Neural cell (in vitro differentiated cells): ENCODE results near the gene ESPNL. TPM values are rescaled to one million over a fixed set of nuclear protein-coding genes. Genes with fewer than 3 reads are reported as not detected.

Experiments used
- H2AFZ ChIP-seq: fragments of 200-600, 300-800 bp; sonication (generic), shearing (Covaris generic); 2 replicates; pipeline ENCODE4 v1.6.0; 2014; ENCODE audit warnings: low read depth, mild to moderate bottlenecking, antibody characterized with exemption, low read length, moderate library complexity
- H3F3A ChIP-seq: fragments of 200-600 bp; shearing (Covaris generic); 2 replicates; pipeline ENCODE4 v1.6.1; 2016; ENCODE audit warnings: mild to moderate bottlenecking, moderate library complexity, mixed read lengths, antibody characterized with exemption, low read length; ENCODE audit not compliant: insufficient read depth, poor library complexity, severe bottlenecking
- H3K27ac ChIP-seq: fragments of 200-600, 300-800 bp; sonication (generic), shearing (Covaris generic); 2 replicates; pipeline ENCODE4 v1.5.1; 2014; ENCODE audit warnings: mild to moderate bottlenecking, low read length, moderate library complexity
- H3K27me3 ChIP-seq: fragments of 300-800, 200-600 bp; sonication (generic), shearing (Covaris generic); 2 replicates; pipeline ENCODE4 v1.6.0; 2014; ENCODE audit warnings: mild to moderate bottlenecking, low read depth, low read length, moderate library complexity; ENCODE audit not compliant: insufficient read depth
- H3K36me3 ChIP-seq: fragments of 300-800, 200-600 bp; sonication (generic), shearing (Covaris generic); 2 replicates; pipeline ENCODE4 v1.5.1; 2014; ENCODE audit warnings: mild to moderate bottlenecking, antibody characterized with exemption, low read length, moderate library complexity; ENCODE audit not compliant: insufficient read depth
- H3K4me2 ChIP-seq: fragments of 300-800, 200-600 bp; sonication (generic), shearing (Covaris generic); 2 replicates; pipeline ENCODE4 v1.6.0; 2014; ENCODE audit warnings: mild to moderate bottlenecking, low read length
- H3K4me3 ChIP-seq: fragments of 300-800, 200-600 bp; sonication (generic), shearing (Covaris generic); 2 replicates; pipeline ENCODE4 v1.5.1; 2014; ENCODE audit warnings: mild to moderate bottlenecking, low read length, moderate library complexity
- H3K79me2 ChIP-seq: fragments of 200-600 bp; shearing (Covaris generic); replicated peaks from 2 replicates; pipeline ENCODE4 v1.6.0; 2014; ENCODE audit warnings: mild to moderate bottlenecking, low read length, moderate library complexity; ENCODE audit not compliant: insufficient read depth
- H3K9ac ChIP-seq: fragments of 300-800, 200-600 bp; sonication (generic), shearing (Covaris generic); 2 replicates; pipeline ENCODE4 v1.6.1; 2016; ENCODE audit warnings: mild to moderate bottlenecking, low read length, mixed read lengths
- H3K9me2 ChIP-seq: fragments of 200-600 bp; shearing (Covaris generic); 2 replicates; pipeline ENCODE4 v1.6.1; 2016; ENCODE audit warnings: mild to moderate bottlenecking, low read length, mixed read lengths; ENCODE audit not compliant: insufficient read depth
- H3K9me3 ChIP-seq: fragments of 200-600, 300-800 bp; sonication (generic), shearing (Covaris generic); 2 replicates; pipeline ENCODE4 v1.6.1; 2016; ENCODE audit warnings: mild to moderate bottlenecking, mixed run types, low read length, moderate library complexity, mixed read lengths
- H4K20me1 ChIP-seq: fragments of 200-600 bp; shearing (Covaris generic); 2 replicates; pipeline ENCODE4 v1.6.1; 2016; ENCODE audit warnings: mild to moderate bottlenecking, mixed run types; ENCODE audit not compliant: insufficient read depth
- EP300 ChIP-seq: fragments of 450-650 bp; conservative IDR thresholded peaks from 2 replicates; pipeline ENCODE4 v1.6.1; 2014; ENCODE audit warnings: antibody characterized with exemption, mild to moderate bottlenecking, moderate library complexity; ENCODE audit not compliant: poor library complexity, severe bottlenecking
- EZH2 ChIP-seq: fragments of 200-600, 300-800 bp; shearing (Covaris generic), sonication (generic); IDR thresholded peaks from 2 replicates; pipeline ENCODE4 v1.6.1; 2014; ENCODE audit warnings: antibody characterized with exemption, low read length, borderline replicate concordance, mild to moderate bottlenecking; ENCODE audit not compliant: insufficient read depth, poor library complexity, severe bottlenecking
- MXI1 ChIP-seq: fragments of 450-650 bp; conservative IDR thresholded peaks from 2 replicates; pipeline ENCODE4 v1.6.1; 2014; ENCODE audit warnings: antibody characterized with exemption, mild to moderate bottlenecking; ENCODE audit not compliant: poor library complexity, severe bottlenecking
- POLR2AphosphoS5 ChIP-seq: IDR thresholded peaks from 2 replicates; pipeline ENCODE4 v1.6.1; 2012
- RAD21 ChIP-seq: fragments of 450-650 bp; conservative IDR thresholded peaks from 2 replicates; pipeline ENCODE4 v1.6.1; 2014; ENCODE audit warnings: antibody characterized with exemption, mild to moderate bottlenecking, moderate library complexity
- REST ChIP-seq: IDR thresholded peaks from 2 replicates; pipeline ENCODE4 v1.6.1; 2012; ENCODE audit warnings: borderline replicate concordance
- SMC3 ChIP-seq: fragments of 450-650 bp; conservative IDR thresholded peaks from 2 replicates; pipeline ENCODE4 v1.6.1; 2014; ENCODE audit warnings: antibody characterized with exemption, mild to moderate bottlenecking, moderate library complexity; ENCODE audit not compliant: poor library complexity
- TAF1 ChIP-seq: IDR thresholded peaks from 2 replicates; pipeline ENCODE4 v1.6.1; 2012; ENCODE audit warnings: low read depth
- polyA plus RNA-seq: library from polyadenylated mRNA; depleted of rRNA; stranded (reverse); fragments of >200 nt; gene quantifications from 2 replicates; pipeline ENCODE4 v1.2.3, GENCODE V29; 2014
- TF ChIP-seq, protein P1 (sequence below): fragments of 450-650 bp; IDR thresholded peaks from 2 replicates; pipeline ENCODE4 v1.5.1; 2014; ENCODE audit warnings: antibody characterized with exemption, mild to moderate bottlenecking, moderate library complexity; ENCODE audit not compliant: poor library complexity, severe bottlenecking

The ESPNL gene
- polyA plus RNA-seq, 1 donor from 2014 or later = 0.69 TPM

GRCh38 chr2:238127165-238128060 lies 27.3 kb downstream of the ESPNL start:
- Histone ChIP-seq H3F3A (no peaks in the 10 kb centered on the region), H3K27me3 (no peaks in the 10 kb centered on the region), H3K79me2 (no peaks in the 10 kb centered on the region), H3K9ac (no peak overlapping the region), H3K4me3 (no peak overlapping the region), H3K27ac (no peak overlapping the region), H4K20me1 (no peaks in the 10 kb centered on the region), H3K36me3 (no peaks in the 10 kb centered on the region), H3K9me2 (no peaks in the 10 kb centered on the region), H2AFZ (no peak overlapping the region), H3K9me3 (no peaks in the 10 kb centered on the region), H3K4me2 (no peak overlapping the region)
- TF ChIP-seq EP300 (no peak), SMC3 (no peak), EZH2 (no peak), MXI1 (no peak)

- no peaks in the 10 kb centered on the region for H3K9me3 ChIP-seq
- no peak overlapping the region for H2AFZ ChIP-seq
- TF ChIP-seq TAF1 (no peak), EP300 (no peak), EZH2 (no peak), MXI1 (no peak), REST (no peak), POLR2AphosphoS5 (no peak), SMC3 (no peak), RAD21 (no peak)
- TF ChIP-seq, protein P1, sequence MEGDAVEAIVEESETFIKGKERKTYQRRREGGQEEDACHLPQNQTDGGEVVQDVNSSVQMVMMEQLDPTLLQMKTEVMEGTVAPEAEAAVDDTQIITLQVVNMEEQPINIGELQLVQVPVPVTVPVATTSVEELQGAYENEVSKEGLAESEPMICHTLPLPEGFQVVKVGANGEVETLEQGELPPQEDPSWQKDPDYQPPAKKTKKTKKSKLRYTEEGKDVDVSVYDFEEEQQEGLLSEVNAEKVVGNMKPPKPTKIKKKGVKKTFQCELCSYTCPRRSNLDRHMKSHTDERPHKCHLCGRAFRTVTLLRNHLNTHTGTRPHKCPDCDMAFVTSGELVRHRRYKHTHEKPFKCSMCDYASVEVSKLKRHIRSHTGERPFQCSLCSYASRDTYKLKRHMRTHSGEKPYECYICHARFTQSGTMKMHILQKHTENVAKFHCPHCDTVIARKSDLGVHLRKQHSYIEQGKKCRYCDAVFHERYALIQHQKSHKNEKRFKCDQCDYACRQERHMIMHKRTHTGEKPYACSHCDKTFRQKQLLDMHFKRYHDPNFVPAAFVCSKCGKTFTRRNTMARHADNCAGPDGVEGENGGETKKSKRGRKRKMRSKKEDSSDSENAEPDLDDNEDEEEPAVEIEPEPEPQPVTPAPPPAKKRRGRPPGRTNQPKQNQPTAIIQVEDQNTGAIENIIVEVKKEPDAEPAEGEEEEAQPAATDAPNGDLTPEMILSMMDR = no peak
Observed at GRCh38 chr2:238128061-238128440, 27.9 kb downstream of the ESPNL start.

More at GRCh38 chr2:238128061-238128440, 27.9 kb downstream of the ESPNL start:
- Histone ChIP-seq H3K4me2 (no peak overlapping the region), H3K27ac (no peak overlapping the region), H3K4me3 (no peak overlapping the region), H3F3A (no peaks in the 10 kb centered on the region), H4K20me1 (no peaks in the 10 kb centered on the region), H3K27me3 (no peaks in the 10 kb centered on the region), H3K9ac (no peak overlapping the region), H3K79me2 (no peaks in the 10 kb centered on the region), H3K9me2 (no peaks in the 10 kb centered on the region), H3K36me3 (no peaks in the 10 kb centered on the region)
